A673 (cell line): ENCODE measurements around the gene ZNF366. TPM values are rescaled to one million over a fixed set of nuclear protein-coding genes. Genes with fewer than 3 reads are reported as not detected.

Experiments
- BruUV-seq: library from RNA; stranded (reverse); fragments of 400-500 nt; replicated peaks from 2 replicates; lab custom pipeline; 2021; lab: Mats Ljungman, UMichigan
- CTCF ChIA-PET: fragments of 300-600 bp; sonication (Branson Sonifier 250); formaldehyde crosslinking; loops from one replicate; lab custom pipeline; 2022; ENCODE audit warnings: antibody characterized with exemption; lab: Charles Lee
- POLR2A ChIA-PET: fragments of 300-600 bp; sonication (Branson Sonifier 250); formaldehyde crosslinking; loops from one replicate; lab custom pipeline; 2022; ENCODE audit warnings: antibody characterized with exemption; ENCODE audit not compliant: low non-redundant PET; lab: Charles Lee
- DNase-seq: peaks from one replicate; pipeline ENCODE4 v3.0.0-alpha.2; 2015; ENCODE audit warnings: low spot score
- H3K27ac ChIP-seq: fragments of 200-600 bp; sonication (generic); 2 replicates; pipeline ENCODE4 v1.5.1; 2016; ENCODE audit warnings: mixed run types, low read depth, mild to moderate bottlenecking, mixed read lengths, antibody characterized with exemption, low read length; ENCODE audit not compliant: poor library complexity, severe bottlenecking
- H3K27me3 ChIP-seq: fragments of 200-600 bp; sonication (generic); replicated peaks from 2 replicates; pipeline ENCODE4 v1.6.1; 2017; ENCODE audit warnings: mixed run types, low read depth, mild to moderate bottlenecking, mixed read lengths, antibody characterized with exemption, low read length; ENCODE audit not compliant: insufficient read depth, poor library complexity
- H3K36me3 ChIP-seq: fragments of 200-600 bp; sonication (generic); 2 replicates; pipeline ENCODE4 v1.6.1; 2016; ENCODE audit warnings: mixed run types, mild to moderate bottlenecking, mixed read lengths, antibody characterized with exemption, low read length; ENCODE audit not compliant: insufficient read depth, poor library complexity, severe bottlenecking
- H3K4me1 ChIP-seq: fragments of 200-600 bp; sonication (generic); 2 replicates; pipeline ENCODE4 v1.6.1; 2017; ENCODE audit warnings: mixed run types, mild to moderate bottlenecking, mixed read lengths, antibody characterized with exemption, low read length; ENCODE audit not compliant: insufficient read depth, poor library complexity, severe bottlenecking
- H3K4me3 ChIP-seq: fragments of 200-600 bp; sonication (generic); 2 replicates; pipeline ENCODE4 v1.5.1; 2016; ENCODE audit warnings: low read depth, mixed run types, mild to moderate bottlenecking, mixed read lengths, low read length; ENCODE audit not compliant: poor library complexity, severe bottlenecking
- H3K9me3 ChIP-seq: fragments of 200-600 bp; sonication (generic); 2 replicates; pipeline ENCODE4 v1.6.1; 2016; ENCODE audit warnings: mixed run types, low read depth, mild to moderate bottlenecking, mixed read lengths, antibody characterized with exemption, low read length; ENCODE audit not compliant: poor library complexity, severe bottlenecking
- CTCF ChIP-seq: fragments of 300-800, 200-600 bp; sonication (generic); conservative IDR thresholded peaks from 2 replicates; pipeline ENCODE4 v1.5.1; 2017; ENCODE audit warnings: low read depth, mild to moderate bottlenecking, antibody characterized with exemption, low read length, moderate library complexity, mixed read lengths
- EZH2 ChIP-seq: fragments of 200-600 bp; sonication (generic); IDR thresholded peaks from 2 replicates; pipeline ENCODE4 v1.6.1; 2017; ENCODE audit warnings: borderline replicate concordance, low read depth, mild to moderate bottlenecking, mixed read lengths, antibody characterized with exemption, low read length; ENCODE audit not compliant: poor library complexity, severe bottlenecking
- intact Hi-C: fragments of 100-400 bp; cut with micrococcal nuclease; formaldehyde crosslinking; loops from one replicate; pipeline ENCODE4 v1.10.0; 2022; ENCODE audit not compliant: unreplicated experiment
- total RNA-seq: library from RNA; stranded (reverse); gene quantifications from 2 replicates; pipeline ENCODE4 v1.2.3, GENCODE V29; 2021

Gene ZNF366
- total RNA-seq, 1 experiment from 2014 or later = not detected

DNA sequence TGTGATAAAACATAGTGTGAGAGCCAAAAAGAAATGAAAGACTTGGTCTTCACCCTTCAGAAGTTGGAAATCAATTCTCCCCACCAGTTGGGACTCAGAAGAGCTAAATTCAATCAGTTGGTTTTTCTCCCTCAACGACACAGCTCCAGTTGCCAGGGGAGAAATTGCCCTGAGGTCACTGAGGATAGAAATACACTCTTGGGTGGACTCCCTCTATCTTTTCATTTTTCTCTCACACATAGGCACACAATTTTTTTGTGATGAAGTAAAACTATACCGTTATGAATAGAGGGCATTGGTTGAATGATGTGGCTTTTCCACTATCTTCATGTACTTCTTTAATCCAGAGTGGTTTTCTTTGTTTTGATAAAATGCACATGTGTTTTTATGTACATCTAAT is 80.2 kb downstream of the ZNF366 start:
- BruUV-seq = no TSS peak
- H3K36me3 ChIP-seq = no peaks in the 10 kb centered on the region
- CTCF ChIA-PET = no interaction called here

GRCh38 chr5:72426019-72426418 is 81.2 kb downstream of the ZNF366 start:
- CTCF ChIA-PET = no interaction called here
- BruUV-seq = no TSS peak
- H3K27me3 ChIP-seq = peaks cover 6% of the 10 kb centered on the region
- H3K27ac ChIP-seq = no peak overlapping the region
- DNase-seq = no peak
- POLR2A ChIA-PET = no interaction called here
- intact Hi-C loops = no loop called here
- H3K9me3 ChIP-seq = no peaks in the 10 kb centered on the region
- no peak overlapping the region for H3K4me3 ChIP-seq
- no peak for TF ChIP-seq CTCF
- no peak for TF ChIP-seq EZH2
- H3K4me1 ChIP-seq = no peaks in the 10 kb centered on the region
- no peaks in the 10 kb centered on the region for H3K36me3 ChIP-seq

More for the DNA sequence above, 80.2 kb downstream of the ZNF366 start:
- TF ChIP-seq EZH2 (no peak), CTCF (no peak)
- no peak overlapping the region for H3K27ac ChIP-seq
- H3K4me1 ChIP-seq = no peaks in the 10 kb centered on the region
- H3K27me3 ChIP-seq = peaks cover 6% of the 10 kb centered on the region
- H3K9me3 ChIP-seq = no peaks in the 10 kb centered on the region
- no peak overlapping the region for H3K4me3 ChIP-seq
- no peak for DNase-seq
- intact Hi-C loops = no loop called here
- POLR2A ChIA-PET = no interaction called here

DNA sequence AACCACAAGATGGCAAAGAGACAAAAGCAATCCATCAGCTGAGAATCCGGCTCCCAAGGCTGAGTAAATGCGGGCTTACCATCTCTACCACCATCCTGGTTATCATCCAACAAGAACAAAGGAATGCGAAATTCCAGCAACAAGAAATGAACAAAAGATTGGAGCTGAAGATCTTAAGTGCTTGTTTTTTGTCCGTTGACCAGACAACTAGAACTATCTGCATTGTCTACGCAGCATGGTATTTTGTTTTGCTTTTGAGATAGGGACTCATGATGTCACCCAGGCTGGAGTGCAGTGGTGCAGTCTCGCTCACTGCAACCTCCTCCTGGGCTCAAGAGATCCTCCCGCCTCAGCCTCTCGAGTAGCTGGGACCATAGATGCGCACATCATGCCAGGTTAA is 88.9 kb downstream of the ZNF366 start:
- CTCF ChIA-PET = no interaction called here
- Histone ChIP-seq H3K9me3 (no peaks in the 10 kb centered on the region), H3K27me3 (peaks cover 6% of the 10 kb centered on the region), H3K27ac (no peak overlapping the region), H3K4me1 (no peaks in the 10 kb centered on the region), H3K4me3 (no peak overlapping the region), H3K36me3 (no peaks in the 10 kb centered on the region)
- POLR2A ChIA-PET = no interaction called here
- BruUV-seq = no TSS peak
- DNase-seq = no peak
- no peak for TF ChIP-seq CTCF
- TF ChIP-seq EZH2 = no peak
- intact Hi-C loops = no loop called here
